A549 (cell line): ENCODE data around the gene FAM89A. TPM values are rescaled to one million over a fixed set of nuclear protein-coding genes. Genes with fewer than 3 reads are reported as not detected.

Experiments
- ATAC-seq, 2 experiments: fragments of 200-7000 bp in 1 of 2; fragments of >200 bp in 1 of 2; cut with Nextera tagmentation in 1 of 2; cut with Tn5 transposase in 1 of 2; 3 replicates each; pipeline versions ENCODE4 v1.8.0 to v1.9.1; 2018 to 2020; ENCODE audit warnings: mild to moderate bottlenecking in 1 of 2, moderate library complexity in 1 of 2
- CTCF ChIA-PET: fragments of 300-600 bp; sonication (Branson Sonifier 250); formaldehyde crosslinking; extraction: SDS; loops from one replicate; lab custom pipeline; 2021; ENCODE audit warnings: antibody characterized with exemption, inconsistent platforms; lab: Yijun Ruan, JAX
- POLR2A ChIA-PET: fragments of 350-600 bp; formaldehyde crosslinking; extraction: SDS; loops from one replicate; lab custom pipeline; 2021; ENCODE audit warnings: antibody characterized with exemption, inconsistent platforms; lab: Yijun Ruan, JAX
- DNase-seq, 2 experiments: peaks; one replicate each; pipeline versions ENCODE4 v3.0.0 to v3.0.0-alpha.2; 2011 to 2016; ENCODE audit warnings: low read depth in 1 of 2, low spot score in 1 of 2
- FAIRE-seq: peaks from 2 replicates; lab custom pipeline; 2011; peaks lifted over from hg19 to GRCh38; lab: Jason Lieb, UNC
- H3K27ac ChIP-seq, 2 experiments: fragments of >200 bp; sonication (Bioruptor Twin); formaldehyde crosslinking; 3 replicates each; pipeline ENCODE4 v1.5.1; 2016 to 2017
- H3K4me1 ChIP-seq: fragments of >200 bp; sonication (Bioruptor Twin); formaldehyde crosslinking; 3 replicates; pipeline ENCODE4 v1.6.1; 2016
- H3K4me2 ChIP-seq: fragments of >200 bp; sonication (Bioruptor Twin); formaldehyde crosslinking; 3 replicates; pipeline ENCODE4 v1.6.1; 2016
- H3K4me3 ChIP-seq: fragments of >200 bp; sonication (Bioruptor Twin); formaldehyde crosslinking; 3 replicates; pipeline ENCODE4 v1.5.1; 2016
- H3K9me3 ChIP-seq: fragments of >200 bp; sonication (Bioruptor Twin); formaldehyde crosslinking; 3 replicates; pipeline ENCODE4 v1.6.1; 2016
- BHLHE40 ChIP-seq: IDR thresholded peaks from 2 replicates; pipeline ENCODE4 v1.6.1; 2012; ENCODE audit warnings: low read depth, low read length, inconsistent platforms
- CHD2 ChIP-seq: fragments of 150-350 bp; IDR thresholded peaks from 2 replicates; pipeline ENCODE4 v1.6.1; 2014; ENCODE audit warnings: low read length; ENCODE audit not compliant: partially characterized antibody
- CHD4 ChIP-seq: fragments of 200-600 bp; sonication (generic); IDR thresholded peaks from 2 replicates; pipeline ENCODE4 v1.6.1; 2016; ENCODE audit warnings: antibody characterized with exemption, mild to moderate bottlenecking, borderline replicate concordance
- EHF ChIP-seq: fragments of 250-450 bp; sonication (Bioruptor Pico); IDR thresholded peaks from 2 replicates; pipeline ENCODE4 v1.5.0; 2020; ENCODE audit warnings: mild to moderate bottlenecking
- EHMT2 ChIP-seq: fragments of 200-600 bp; sonication (generic); IDR thresholded peaks from 2 replicates; pipeline ENCODE4 v1.6.1; 2016; ENCODE audit warnings: antibody characterized with exemption, low read depth, mild to moderate bottlenecking, moderate library complexity
- FOXS1 ChIP-seq: fragments of 250-450 bp; sonication (Bioruptor Pico); IDR thresholded peaks from 2 replicates; pipeline ENCODE4 v1.5.0; 2020; ENCODE audit warnings: mild to moderate bottlenecking, moderate library complexity
- GATA3 ChIP-seq: IDR thresholded peaks from 2 replicates; pipeline ENCODE4 v1.6.1; 2012; ENCODE audit warnings: borderline replicate concordance
- HDAC2 ChIP-seq: fragments of 200-600 bp; sonication (generic); IDR thresholded peaks from 2 replicates; pipeline ENCODE4 v1.6.1; 2016
- HOXA7 ChIP-seq: fragments of 250-450 bp; sonication (Bioruptor Pico); IDR thresholded peaks from 2 replicates; pipeline ENCODE4 v1.5.0; 2020; ENCODE audit warnings: mild to moderate bottlenecking, moderate library complexity
- HOXB5 ChIP-seq: fragments of 250-450 bp; sonication (Bioruptor Pico); IDR thresholded peaks from 2 replicates; pipeline ENCODE4 v1.5.0; 2020; ENCODE audit warnings: mild to moderate bottlenecking, moderate library complexity
- JUN ChIP-seq, 2 experiments: fragments of >200 bp; sonication (Bioruptor Twin); formaldehyde crosslinking; IDR thresholded peaks; 2 replicates in 1 of 2; 3 replicates in 1 of 2; pipeline ENCODE4 v1.6.1; 2016 to 2017
- JUNB ChIP-seq: fragments of >200 bp; sonication (Bioruptor Twin); formaldehyde crosslinking; IDR thresholded peaks from 2 replicates; pipeline ENCODE4 v1.6.1; 2016
- KDM5A ChIP-seq: fragments of 200-600 bp; sonication (generic); IDR thresholded peaks from 2 replicates; pipeline ENCODE4 v1.6.1; 2016; ENCODE audit warnings: antibody characterized with exemption, mild to moderate bottlenecking
- MAZ ChIP-seq: fragments of 150-350 bp; IDR thresholded peaks from 2 replicates; pipeline ENCODE4 v1.6.1; 2014; ENCODE audit warnings: antibody characterized with exemption, low read depth, low read length, borderline replicate concordance
- POLR2AphosphoS2 ChIP-seq: conservative IDR thresholded peaks from 2 replicates; pipeline ENCODE4 v1.6.1; 2012; ENCODE audit warnings: low read length, improper control_type of control experiment, inconsistent platforms
- RAD21 ChIP-seq, 2 experiments: fragments of >200 bp in 1 of 2; sonication (Bioruptor Twin) in 1 of 2; formaldehyde crosslinking in 1 of 2; IDR thresholded peaks in 1 of 2; conservative IDR thresholded peaks in 1 of 2; 2 replicates in 1 of 2; 3 replicates in 1 of 2; pipeline ENCODE4 v1.6.1; 2012 to 2018; ENCODE audit warnings: inconsistent platforms in 1 of 2
- SREBF2 ChIP-seq: fragments of 450-650 bp; IDR thresholded peaks from 2 replicates; pipeline ENCODE4 v1.6.1; 2014; ENCODE audit warnings: mild to moderate bottlenecking, moderate library complexity
- TFCP2L1 ChIP-seq: fragments of 250-450 bp; sonication (Bioruptor Pico); IDR thresholded peaks from 2 replicates; pipeline ENCODE4 v1.5.0; 2021; ENCODE audit warnings: mild to moderate bottlenecking
- ZC3H11A ChIP-seq: fragments of 450-650 bp; IDR thresholded peaks from 2 replicates; pipeline ENCODE4 v1.6.1; 2014; ENCODE audit warnings: antibody characterized with exemption, mild to moderate bottlenecking
- ZNF302 ChIP-seq: fragments of 250-450 bp; sonication (Bioruptor Pico); IDR thresholded peaks from 2 replicates; pipeline ENCODE4 v1.9.0; 2021; ENCODE audit warnings: inconsistent platforms, mild to moderate bottlenecking, moderate library complexity
- ZSCAN20 ChIP-seq: fragments of 250-450 bp; sonication (Bioruptor Pico); IDR thresholded peaks from 2 replicates; pipeline ENCODE4 v1.8.0; 2022; ENCODE audit warnings: mild to moderate bottlenecking, moderate library complexity
- WGBS: methylation state at CpG from one replicate; pipeline ENCODE4 v1.1.6; 2017; ENCODE audit errors: missing lambda C conversion rate; 5-methylcytosine and 5-hydroxymethylcytosine counted together
- polyA plus RNA-seq, 4 experiments: library from polyadenylated mRNA; depleted of rRNA in 3 of 4; stranded (reverse); fragments of >200 nt; fragmentation: RNase III in 1 of 4; extraction: RNeasy Plus Mini Kit Qiagen cat#74134 plus additional on column Dnase treatment in 1 of 4; gene quantifications; 2 replicates in 3 of 4; 3 replicates in 1 of 4; pipeline ENCODE4 v1.2.3, GENCODE V29; 2011 to 2017
- TF ChIP-seq, protein P1 (sequence below): IDR thresholded peaks from 2 replicates; pipeline ENCODE4 v1.6.1; 2012
- TF ChIP-seq, protein P2 (sequence below): IDR thresholded peaks from 2 replicates; pipeline ENCODE4 v1.6.1; 2012; ENCODE audit warnings: low read depth, borderline replicate concordance
- TF ChIP-seq, protein P3 (sequence below): fragments of >200 bp; sonication (Bioruptor Twin); formaldehyde crosslinking; IDR thresholded peaks from 2 replicates; pipeline ENCODE4 v1.6.1; 2016
- TF ChIP-seq, protein P4 (sequence below): IDR thresholded peaks from 2 replicates; pipeline ENCODE4 v1.6.1; 2012

Gene FAM89A
- polyA plus RNA-seq, 2 of the 4 experiments (the other 2 are of a cell fraction): 13.3 to 25.3 TPM

DNA sequence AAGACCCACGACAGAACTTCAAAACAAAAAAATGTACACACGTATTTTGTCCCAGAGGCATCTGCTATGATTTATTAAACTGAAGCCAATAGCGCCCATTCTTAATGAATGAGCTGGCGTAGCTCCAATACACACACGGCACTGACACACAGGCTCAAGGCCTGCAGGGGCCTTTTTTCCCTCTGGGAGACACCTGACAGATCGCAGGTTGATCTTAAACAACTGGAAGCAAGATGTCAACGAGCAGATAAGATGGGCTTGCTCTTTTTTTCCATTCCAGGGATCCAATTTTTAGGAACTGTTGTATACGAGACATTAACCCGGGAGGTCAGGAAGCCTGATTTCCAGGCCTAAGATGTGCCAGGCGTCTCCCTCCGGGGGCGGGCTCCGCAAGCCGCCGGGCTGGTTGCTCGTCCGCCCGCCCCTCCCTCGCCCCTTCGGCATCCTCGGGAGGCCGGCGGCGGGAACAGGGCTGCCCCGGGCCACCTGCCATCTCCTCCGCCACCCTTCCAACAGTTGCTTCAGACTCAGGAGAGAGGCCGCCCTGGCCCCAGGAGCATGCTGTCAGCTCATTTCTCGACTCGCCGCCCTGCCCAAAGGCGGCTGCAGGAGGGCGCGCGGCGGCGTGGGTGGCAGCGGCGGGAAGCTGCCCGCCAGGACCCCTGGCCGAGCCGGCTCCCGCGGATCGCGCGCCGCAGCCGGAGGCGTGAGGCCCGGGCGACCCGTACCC, 62.1 kb downstream of the FAM89A start:
- peak; percentile 9 to 10 for DNase-seq
- 15% methylated on average over 8 of the region's 52 CpGs for WGBS
- Histone ChIP-seq H3K27ac (peak overlapping the region; percentile 88 to 98), H3K4me2 (peak overlapping the region; percentile 95), H3K4me1 (peaks cover 19% of the 10 kb centered on the region), H3K4me3 (peak overlapping the region; percentile 77), H3K9me3 (no peaks in the 10 kb centered on the region)
- peak in 1 of 2 experiments; percentile 48; a peak in 3 of 6 replicates for ATAC-seq
- CTCF ChIA-PET: interaction anchor here (0.6 to 2.7 kb wide), 14 partner anchors 10 to 371 kb away, joined by 3 to 14 read pairs (median 3); no protein-coding TSS in a partner anchor
- TF ChIP-seq EHMT2: no peak
- TF ChIP-seq, protein P1, sequence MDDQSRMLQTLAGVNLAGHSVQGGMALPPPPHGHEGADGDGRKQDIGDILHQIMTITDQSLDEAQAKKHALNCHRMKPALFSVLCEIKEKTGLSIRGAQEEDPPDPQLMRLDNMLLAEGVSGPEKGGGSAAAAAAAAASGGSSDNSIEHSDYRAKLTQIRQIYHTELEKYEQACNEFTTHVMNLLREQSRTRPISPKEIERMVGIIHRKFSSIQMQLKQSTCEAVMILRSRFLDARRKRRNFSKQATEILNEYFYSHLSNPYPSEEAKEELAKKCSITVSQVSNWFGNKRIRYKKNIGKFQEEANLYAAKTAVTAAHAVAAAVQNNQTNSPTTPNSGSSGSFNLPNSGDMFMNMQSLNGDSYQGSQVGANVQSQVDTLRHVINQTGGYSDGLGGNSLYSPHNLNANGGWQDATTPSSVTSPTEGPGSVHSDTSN: no peak
- no peak for TF ChIP-seq FOXS1
- no peak for TF ChIP-seq HOXB5
- no peak for TF ChIP-seq SREBF2
- TF ChIP-seq KDM5A: no peak
- no peak for TF ChIP-seq HOXA7
- no peak for TF ChIP-seq CHD4
- TF ChIP-seq EHF (CRISPR knock-in tag): no peak
- no peak for TF ChIP-seq TFCP2L1
- TF ChIP-seq, protein P2, sequence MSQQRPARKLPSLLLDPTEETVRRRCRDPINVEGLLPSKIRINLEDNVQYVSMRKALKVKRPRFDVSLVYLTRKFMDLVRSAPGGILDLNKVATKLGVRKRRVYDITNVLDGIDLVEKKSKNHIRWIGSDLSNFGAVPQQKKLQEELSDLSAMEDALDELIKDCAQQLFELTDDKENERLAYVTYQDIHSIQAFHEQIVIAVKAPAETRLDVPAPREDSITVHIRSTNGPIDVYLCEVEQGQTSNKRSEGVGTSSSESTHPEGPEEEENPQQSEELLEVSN: no peak
- no peak for TF ChIP-seq ZSCAN20 (CRISPR knock-in tag)
- TF ChIP-seq ZC3H11A: no peak
- no peak for TF ChIP-seq CHD2
- TF ChIP-seq JUNB: no peak
- POLR2A ChIA-PET: interaction anchor here (1.0 to 1.2 kb wide), 2 partner anchors 8 to 110 kb away, joined by 3 to 5 read pairs; partner anchors contain the start of gene C1orf198
- no peak for FAIRE-seq

DNA sequence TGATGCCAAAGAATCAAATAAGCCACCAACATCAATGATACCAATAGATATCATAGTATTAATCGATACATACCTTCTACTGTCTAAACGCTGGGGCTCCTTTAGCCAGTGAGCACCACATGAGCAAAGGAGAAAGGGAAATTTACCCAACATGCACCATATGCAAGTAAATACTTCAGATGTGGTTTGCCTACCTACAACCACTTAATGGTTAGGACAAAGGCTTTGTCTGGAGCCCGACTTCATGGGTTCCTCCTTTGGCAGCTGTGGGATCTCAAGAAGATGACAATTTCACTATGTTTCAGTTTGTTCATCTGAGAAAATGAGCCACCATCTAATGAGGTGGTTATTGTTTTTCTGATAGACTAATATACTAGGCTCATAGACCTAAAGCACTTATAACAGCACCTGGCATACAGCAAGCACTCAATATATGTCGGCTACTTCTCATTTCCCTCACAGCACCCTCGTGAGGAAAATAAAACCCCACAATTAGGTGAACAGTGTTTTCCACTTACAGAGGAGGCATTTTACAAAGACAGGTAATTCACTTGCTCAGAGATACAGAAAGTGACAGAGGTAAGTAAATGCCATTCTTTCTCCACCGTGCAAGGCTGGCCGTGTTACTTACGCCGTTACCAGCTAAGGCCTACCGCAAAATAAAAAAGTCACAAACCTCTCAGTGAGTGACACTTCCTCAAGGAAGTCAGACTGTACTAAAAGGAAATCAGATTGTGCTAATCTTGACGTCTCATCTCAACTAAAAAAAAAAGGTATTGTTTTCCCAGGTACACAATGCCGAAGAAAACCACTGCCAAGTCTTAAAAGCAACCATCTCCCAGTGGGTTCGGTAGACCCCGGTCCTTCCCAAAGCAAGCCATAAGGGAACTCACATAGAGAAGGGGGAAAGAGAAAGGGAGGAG, 63.0 kb downstream of the FAM89A start:
- DNase-seq: no peak
- peak overlapping the region; percentile 95 for H3K4me2 ChIP-seq
- WGBS: 76% methylated on average over 14 of the region's 14 CpGs
- CTCF ChIA-PET: interaction anchor here (0.7 to 2.7 kb wide), 3 partner anchors 12 to 229 kb away, joined by 3 to 14 read pairs (median 4); no protein-coding TSS in a partner anchor
- POLR2A ChIA-PET: no interaction called here
- peak overlapping the region in 1 of 2 experiments; percentile 98; a peak in 5 of 6 replicates for H3K27ac ChIP-seq
- ATAC-seq: no peak
- no peak for FAIRE-seq
- no peak for TF ChIP-seq HDAC2
- no peak for TF ChIP-seq BHLHE40
- TF ChIP-seq ZNF302 (CRISPR knock-in tag): no peak
- no peak for TF ChIP-seq GATA3
- no peak for TF ChIP-seq JUN (IDR thresholded peaks at IDR 0.05)
- no peak for TF ChIP-seq CHD4
- no peak for TF ChIP-seq RAD21 (conservative IDR thresholded peaks at IDR 0.05 in 1 of 2, IDR thresholded peaks at IDR 0.05 in 1 of 2)
- TF ChIP-seq MAZ: no peak
- no peak for TF ChIP-seq ZSCAN20 (CRISPR knock-in tag)
- TF ChIP-seq, protein P3, sequence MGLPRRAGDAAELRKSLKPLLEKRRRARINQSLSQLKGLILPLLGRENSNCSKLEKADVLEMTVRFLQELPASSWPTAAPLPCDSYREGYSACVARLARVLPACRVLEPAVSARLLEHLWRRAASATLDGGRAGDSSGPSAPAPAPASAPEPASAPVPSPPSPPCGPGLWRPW: no peak
- TF ChIP-seq, protein P4, sequence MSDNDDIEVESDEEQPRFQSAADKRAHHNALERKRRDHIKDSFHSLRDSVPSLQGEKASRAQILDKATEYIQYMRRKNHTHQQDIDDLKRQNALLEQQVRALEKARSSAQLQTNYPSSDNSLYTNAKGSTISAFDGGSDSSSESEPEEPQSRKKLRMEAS: no peak
- no peak for TF ChIP-seq POLR2AphosphoS2
- no peaks in the 10 kb centered on the region for H3K9me3 ChIP-seq
- H3K4me1 ChIP-seq: peaks cover 19% of the 10 kb centered on the region
- peak overlapping the region; percentile 77 for H3K4me3 ChIP-seq
